Left cardiac atrium (tissue), 4 donors: ENCODE measurements around the gene ABR. TPM values are rescaled to one million over a fixed set of nuclear protein-coding genes. Genes with fewer than 3 reads are reported as not detected.
"Not testable (repeated sequence)": the region's sequence is repeated elsewhere in the genome, so short reads cannot be mapped to it uniquely, and the experiment has no call there.

Experiments
- ATAC-seq, 2 donors: fragments of 200-7000 bp; cut with Tn5 transposase; one replicate each; pipeline ENCODE4 v1.9.1; 2020; ENCODE audit warnings: mild to moderate bottlenecking in 2 of 2, moderate library complexity in 2 of 2
- DNase-seq: peaks from one replicate; pipeline ENCODE4 v3.0.0-alpha.2; 2020
- intact Hi-C, 2 donors: fragments of 100-400 bp; cut with DNase I; formaldehyde crosslinking; loops; one replicate each; pipeline versions ENCODE4 v1.14.1 to v1.15.1; 2022 to 2023
- total RNA-seq, 2 donors: library from RNA; stranded (reverse); fragmentation: NEBNext Ultra II Directional; extraction: Animal tissue kit (Norgen Biotek cat#: 25700); gene quantifications; one replicate each; pipeline ENCODE4 v1.2.1, GENCODE V29; 2021
- donor health status: DM: no; HTN: yes; CAD: no.
- donor health status: DM: no; HTN: yes; CAD: no; lungs with severe emphysema.
- donor health status: DM: yes; HTN: yes; CAD: no.
- donor health status: Dilated cardiomyopathy.

Gene ABR
- total RNA-seq, 2 donors from 2014 or later = 118 to 132 TPM

DNA sequence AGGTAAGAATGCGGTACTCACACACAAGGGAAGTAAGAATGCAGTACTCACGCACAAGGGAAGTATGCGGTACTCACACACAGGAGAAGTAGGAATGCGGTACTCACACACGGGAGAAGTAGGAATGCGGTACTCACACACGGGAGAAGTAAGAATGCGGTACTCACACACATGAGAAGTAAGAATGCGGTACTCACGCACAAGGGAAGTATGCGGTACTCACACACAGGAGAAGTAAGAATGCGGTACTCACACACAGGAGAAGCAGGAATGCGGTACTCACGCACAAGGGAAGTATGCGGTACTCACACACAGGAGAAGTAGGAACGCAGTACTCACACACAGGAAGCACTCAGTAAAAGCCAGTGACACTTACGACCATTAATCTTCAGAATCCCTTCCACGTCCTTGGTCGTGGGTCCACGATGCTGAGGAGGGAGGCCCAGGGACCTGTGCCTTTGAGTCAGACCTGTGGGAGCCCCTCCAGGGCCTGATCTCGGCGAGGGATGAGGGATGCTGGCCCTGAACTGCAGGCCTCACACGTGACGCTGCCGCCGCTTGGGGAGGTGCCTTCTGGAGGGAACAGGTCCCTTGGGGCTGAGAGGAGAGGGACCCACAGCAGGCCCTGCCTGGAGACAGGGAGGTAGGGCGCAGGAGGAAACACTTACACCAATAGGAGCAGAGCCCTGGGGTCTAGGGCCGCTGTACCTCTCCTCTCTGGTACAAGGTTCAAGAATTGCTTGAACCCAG is 20.2 kb downstream of the ABR start:
- intact Hi-C loops = no loop called here
- DNase-seq (no peak), ATAC-seq (no peak)

DNA sequence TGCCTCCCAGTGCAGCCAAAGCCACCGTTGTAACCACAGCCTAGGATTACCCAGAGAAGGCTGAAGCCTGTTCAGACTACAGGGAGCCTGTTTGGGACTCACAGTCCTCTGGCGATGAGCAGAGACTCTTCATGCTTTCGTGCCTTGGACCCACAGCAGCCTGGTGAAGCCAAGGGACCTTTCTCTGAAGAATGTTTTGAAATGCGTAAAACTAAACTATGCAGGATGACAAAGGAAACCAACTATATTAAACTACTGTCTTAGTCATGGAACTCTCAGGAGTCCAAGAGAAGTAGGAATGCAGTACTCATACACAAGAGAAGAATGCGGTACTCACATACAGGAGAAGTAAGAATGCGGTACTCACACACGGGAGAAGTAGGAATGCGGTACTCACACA is 20.9 kb downstream of the ABR start:
- DNase-seq = no peak
- intact Hi-C loops = no loop called here
- ATAC-seq = no peak

DNA sequence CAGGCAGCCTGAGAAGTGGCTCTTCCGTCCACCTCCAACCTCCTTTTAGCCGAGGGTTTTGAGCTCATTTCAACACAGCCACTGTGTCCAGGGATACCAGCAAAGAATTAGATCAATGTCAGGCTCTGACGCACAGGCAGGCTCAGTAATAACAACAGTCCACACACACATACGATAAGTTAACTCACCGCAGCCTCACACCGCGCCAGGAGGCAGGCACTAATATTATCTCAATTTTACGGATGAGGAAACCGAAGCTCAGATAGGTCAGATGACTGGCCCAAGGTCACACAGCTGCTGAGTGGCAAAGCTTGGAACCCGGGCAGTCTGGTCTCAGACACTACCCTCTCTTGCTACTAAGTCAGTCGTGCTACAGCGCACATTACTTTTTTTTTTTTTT is 22.9 kb downstream of the ABR start:
- intact Hi-C loops = no loop called here
- ATAC-seq = no peak
- DNase-seq = no peak

DNA sequence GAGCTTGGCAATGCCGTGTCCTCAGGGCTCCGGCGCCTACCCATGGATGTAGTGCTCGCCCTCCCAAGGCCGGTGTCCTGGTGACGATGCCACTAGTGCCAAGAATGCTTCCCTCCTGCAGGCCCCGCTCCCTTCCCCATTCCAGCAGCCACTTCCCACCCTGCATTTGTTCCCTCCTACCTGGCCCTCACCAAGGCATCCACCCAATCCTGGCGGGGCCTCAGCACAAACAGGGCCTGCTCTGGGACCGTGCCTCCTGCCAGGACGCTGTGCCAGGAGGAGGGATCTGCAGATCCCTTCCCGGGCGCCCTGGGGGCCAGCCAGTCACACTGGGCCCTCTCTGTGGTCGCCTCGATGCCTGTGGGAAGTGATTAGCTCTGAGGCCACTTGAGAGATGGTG is 25.1 kb downstream of the ABR start:
- ATAC-seq = peak; percentile 58 to 87
- peak; percentile 38 for DNase-seq
- intact Hi-C loops = no loop called here

DNA sequence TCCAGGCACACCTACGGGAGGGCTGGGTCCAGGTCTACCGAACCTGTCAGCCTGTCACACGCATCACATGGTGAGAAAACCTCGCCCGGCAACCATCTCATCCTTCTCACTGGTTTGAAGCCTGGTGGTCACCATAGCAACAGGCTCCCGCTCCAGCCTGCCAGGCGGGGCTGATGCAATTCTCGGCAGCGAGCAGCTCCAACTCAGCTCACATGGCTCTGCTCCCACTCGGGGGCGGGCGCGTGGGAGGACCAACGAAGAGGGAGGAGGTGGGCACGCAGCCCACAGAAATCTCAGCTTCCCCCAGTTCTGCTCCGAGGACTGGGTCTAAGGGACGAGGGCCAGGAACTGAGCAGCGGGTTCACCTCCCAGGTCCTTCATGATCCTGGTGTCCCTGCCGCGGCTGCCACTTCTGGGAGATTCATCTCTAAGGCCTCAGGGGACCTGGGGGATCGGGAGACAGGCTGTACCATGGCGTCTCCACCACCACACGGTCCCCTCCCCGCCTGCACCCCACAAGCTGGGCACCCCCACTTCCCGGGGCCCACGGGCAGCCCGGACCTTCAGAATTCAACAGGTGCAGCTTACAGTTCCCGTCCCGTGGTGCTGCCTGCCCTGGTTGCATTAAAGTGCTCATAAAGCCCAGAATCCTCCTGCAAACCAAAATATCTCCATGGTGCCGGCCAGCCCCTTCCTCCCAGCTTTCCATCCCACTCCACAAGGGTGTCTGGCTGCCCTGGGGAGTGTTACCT is 25.8 kb downstream of the ABR start:
- DNase-seq (peak; percentile 75), ATAC-seq (peak; percentile 69 to 71)

DNA sequence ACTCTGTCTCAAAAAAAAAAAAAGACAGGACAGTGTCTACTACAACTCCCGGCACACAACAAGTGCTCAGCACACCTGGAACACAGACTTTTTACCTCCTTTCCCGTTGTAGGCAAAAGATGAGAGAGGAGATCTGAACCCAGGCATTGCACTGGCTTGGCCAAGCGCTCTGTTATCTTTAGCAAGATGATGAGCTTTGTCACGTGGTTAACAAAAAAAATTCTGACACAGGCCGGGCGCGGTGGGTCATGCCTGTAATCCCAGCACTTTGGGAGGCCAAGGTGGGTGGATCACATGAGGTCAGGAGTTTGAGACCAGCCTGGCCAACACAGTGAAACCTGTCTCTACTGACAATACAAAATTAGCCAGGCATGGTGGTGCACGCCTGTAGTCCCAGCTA is 27.2 kb downstream of the ABR start:
- ATAC-seq, DNase-seq, intact Hi-C loops: not testable (repeated sequence)

More for the DNA sequence above, 25.8 kb downstream of the ABR start:
- intact Hi-C loops = no loop called here

DNA sequence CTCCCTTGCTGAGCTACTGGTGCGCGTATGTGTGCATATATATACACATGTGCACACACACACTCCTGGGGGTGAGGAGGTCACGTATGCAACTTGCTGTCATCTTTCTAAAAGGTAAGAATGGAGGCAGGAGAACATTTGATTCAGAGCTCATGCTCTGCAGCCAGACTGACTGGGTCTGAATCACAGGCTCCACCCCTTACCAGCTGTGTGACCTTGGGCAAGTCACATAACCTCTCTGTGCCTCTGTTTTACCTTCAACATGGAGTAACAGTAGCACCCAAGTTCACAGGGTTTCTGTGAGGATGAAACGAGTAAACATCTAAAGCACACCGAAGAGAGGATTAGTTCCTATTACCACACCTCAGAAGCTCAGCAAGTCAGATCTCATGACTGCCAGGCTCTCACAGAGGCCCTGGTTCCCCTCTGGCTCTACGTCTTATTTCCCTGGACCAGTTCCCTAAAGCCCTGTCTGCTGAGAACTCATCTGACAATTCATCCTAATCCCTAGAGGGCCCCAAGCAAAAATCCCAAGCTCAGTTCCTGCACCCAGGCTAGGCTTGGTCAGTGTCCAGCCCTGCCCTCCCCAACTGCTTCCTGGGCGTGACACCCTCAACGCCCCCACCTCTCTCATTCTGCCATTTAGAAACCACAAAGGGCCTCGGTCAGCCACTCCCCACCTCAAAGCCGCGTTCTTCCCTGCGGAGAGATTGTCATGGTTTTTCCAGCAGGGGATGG is 28.7 kb downstream of the ABR start:
- intact Hi-C loops = no loop called here

DNA sequence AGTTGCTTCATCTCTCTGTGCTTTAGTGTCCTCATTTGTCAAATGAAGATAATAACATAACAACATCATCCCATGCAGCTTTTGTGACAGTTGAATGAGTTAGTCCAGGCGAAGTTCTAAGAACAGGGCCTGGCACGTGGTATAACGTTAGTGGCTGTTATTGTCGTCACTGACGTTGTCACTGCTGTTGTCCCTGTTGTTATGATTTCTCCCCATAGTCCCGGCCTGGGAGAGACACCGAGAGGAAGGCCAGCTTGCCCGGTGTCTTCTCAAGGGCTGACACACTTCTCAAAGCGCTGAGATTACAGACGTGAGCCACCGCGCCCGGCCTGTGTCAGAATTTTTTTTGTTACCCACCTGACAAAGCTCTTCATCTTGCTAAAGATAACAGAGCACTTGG is 29.9 kb downstream of the ABR start:
- DNase-seq = no peak
- ATAC-seq = no peak
- intact Hi-C loops = no loop called here

More for the DNA sequence above, 28.7 kb downstream of the ABR start:
- ATAC-seq = no peak
- no peak for DNase-seq

DNA sequence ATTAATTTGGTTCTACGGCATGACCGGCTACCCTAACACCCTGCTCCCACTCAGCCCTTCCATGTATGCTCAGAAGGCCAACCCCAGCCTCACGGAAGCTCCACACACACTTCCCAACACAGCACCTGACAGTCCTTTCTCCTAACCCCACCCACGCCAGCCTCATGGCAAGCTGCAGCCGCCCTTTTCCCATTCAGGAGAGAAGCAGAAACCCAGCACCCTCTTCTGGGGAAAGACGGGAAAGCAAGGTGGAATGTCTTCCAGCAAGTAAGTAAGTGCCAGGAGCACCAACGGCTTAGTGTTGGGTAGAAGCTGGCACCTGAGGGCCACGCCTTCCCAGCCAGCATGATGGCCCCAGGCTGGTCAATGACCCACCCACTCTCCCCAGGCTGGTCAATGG is 32.1 kb downstream of the ABR start:
- intact Hi-C loops = no loop called here
- no peak for DNase-seq
- peak; percentile 17 to 73 for ATAC-seq

DNA sequence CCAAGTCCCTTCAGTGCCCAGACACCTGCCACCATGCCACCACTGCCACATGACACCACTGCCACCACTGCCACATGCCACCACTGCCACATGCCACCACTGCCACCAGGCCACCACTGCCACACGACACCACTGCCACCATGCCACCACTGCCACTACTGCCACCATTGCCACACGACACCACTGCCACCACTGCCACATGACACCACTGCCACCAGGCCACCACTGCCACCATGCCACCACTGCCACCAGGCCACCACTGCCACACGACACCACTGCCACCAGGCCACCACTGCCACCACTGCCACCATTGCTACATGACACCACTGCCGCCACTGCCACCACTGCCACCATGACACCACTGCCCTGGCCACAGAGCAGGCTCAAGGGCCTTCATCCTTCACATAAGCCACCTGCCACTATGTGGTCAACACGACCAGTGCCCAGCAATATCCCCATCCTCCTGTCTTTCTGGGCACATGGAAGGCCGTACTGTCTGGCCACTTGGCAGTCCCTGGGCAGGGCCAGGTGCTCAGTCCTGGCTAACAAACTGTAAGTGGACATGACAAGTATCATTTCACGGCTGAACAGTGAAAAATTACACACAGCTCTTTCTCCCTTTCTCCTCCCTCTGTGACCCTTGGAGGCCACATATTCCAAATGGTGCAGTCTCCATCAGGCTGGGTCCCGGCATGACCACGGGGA is 33.1 kb downstream of the ABR start:
- no peak for ATAC-seq

DNA sequence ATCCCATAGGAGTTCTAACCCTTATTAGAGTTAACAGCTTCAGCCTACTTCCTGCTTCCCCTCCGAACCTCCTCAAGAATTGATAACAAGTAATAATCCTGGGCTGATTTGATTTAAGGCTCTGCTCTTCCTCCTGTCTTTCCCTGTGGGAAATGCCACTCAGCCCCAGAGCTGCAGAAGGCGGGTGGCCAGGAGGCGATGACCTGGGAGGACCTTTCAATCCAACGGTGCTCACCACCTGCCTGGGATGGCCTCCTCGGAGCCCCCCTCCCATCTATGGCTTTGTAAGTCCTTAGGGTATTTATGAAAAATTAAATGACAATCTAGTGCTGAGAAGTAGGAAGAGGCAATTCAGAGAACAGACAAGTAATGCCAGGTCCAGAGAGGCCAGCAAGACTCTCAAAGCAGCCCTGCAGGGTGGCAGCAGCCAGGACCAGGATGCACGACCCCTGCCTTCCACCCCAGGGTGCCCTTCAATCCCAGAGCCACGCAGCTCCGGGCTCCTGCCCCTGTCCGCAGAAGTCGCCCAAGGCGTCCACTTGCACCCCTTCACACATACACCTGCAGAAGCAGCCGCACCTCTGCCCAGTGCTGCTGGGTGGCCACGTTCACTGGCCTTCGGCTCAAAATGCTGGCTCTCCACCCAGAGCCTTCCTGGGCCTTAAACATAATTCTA is 34.3 kb downstream of the ABR start:
- DNase-seq (no peak), ATAC-seq (no peak)
- intact Hi-C loops = no loop called here

More for the DNA sequence above, 33.1 kb downstream of the ABR start:
- DNase-seq = no peak
- intact Hi-C loops = no loop called here

DNA sequence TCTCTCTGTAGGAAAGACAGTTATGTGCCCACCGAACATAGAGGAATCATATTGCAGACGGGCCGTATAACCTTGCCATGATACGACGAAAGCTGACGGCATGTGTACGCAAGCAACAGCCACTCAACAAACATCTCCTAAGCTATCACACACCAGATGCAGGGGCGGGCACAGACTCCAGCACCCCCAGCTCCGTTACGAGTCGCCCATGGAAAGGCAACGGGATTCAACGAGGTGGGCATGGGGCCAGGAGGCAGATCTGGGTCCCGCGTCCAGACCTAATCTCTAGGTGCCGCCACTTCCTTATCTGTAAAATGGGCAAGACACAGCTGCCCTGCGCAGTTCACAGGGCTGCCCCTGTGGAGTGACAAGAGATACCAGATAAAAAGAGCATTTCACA is 35.6 kb downstream of the ABR start:
- intact Hi-C loops = no loop called here
- ATAC-seq (no peak), DNase-seq (no peak)

DNA sequence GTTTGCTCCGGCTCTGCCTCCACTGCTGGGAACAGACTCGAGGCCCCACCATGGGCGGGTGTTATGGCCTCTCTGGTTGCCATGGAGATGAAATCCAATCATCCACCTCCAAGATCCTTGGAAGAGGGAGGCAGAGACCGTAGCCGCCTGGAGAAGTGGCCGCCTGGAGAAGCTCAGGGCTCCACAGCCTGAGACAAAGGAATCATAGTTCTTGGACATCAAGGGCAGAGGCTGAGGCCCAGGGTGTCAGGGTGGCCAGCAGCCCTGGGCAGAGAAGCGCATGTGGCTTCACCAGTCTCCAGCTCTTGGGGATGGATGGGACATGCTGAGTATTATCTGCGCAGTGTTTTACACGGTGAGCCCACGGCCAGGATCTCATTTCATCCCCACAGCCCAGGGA is 36.2 kb downstream of the ABR start:
- intact Hi-C loops = no loop called here
- ATAC-seq (peak in 1 of 2 donors; percentile 21), DNase-seq (no peak)

DNA sequence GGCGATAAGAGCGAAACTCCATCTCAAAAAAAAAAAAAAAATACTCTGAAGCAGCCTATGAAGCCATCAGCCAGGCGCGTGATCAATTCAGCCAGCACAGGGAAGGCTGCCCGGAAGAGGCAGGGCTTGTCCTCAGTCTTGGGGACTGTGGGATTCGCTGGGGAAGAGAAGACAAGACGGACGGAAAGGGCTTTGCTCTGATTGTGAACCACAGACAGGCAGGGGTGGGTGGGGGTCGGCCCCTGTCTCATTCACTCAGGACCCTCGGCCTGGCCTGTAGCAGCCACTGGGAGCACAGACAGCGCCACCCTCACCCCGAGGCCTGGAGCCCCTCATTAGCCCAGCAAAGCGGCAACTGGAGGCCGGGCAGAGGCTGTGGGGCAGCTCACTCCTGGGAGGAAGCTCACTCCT is 37.2 kb downstream of the ABR start:
- intact Hi-C loops = no loop called here
- DNase-seq (peak; percentile 50), ATAC-seq (peak; percentile 41 to 61)

DNA sequence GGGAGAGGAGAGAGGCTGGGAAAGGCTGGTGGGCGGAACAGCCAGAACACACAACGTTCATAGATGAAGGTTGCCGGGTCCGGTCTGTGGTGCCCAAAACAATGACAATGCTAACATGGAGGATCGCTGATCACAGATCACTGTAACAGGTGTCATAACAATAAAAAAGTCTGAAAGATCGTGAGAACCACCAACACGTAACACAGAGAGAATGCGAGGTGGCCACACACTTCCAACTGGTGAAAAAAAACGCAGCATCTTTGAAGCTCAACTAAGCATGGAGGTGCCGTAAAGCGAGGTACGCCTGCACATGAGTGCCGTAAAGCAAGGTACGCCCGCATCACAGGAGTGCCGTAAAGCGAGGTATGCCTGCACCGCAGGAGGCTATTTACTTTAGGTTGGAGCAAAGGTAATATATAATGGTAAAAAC is 42.3 kb downstream of the ABR start:
- ATAC-seq (no peak), DNase-seq (no peak)
- intact Hi-C loops = no loop called here

DNA sequence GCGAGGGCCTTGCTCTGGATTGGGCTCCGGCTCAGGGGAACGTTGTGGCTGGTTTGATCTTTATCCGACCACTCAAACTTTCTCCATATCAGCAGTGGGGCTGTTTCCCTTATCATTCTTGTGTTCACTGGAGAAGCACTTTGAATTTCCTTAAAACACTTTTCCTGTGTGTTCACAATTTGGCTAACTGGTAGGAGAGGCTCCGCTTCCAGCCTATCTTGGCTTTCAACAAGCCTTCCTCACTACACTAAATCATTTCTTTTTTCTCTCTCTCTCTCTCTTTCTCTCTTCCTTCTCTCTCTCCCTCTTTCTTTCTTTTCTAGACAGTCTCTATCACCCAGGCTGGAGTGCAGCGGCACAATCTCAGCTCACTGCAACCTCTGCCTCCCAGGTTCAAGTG is 43.0 kb downstream of the ABR start:
- DNase-seq = no peak
- intact Hi-C loops = no loop called here
- no peak for ATAC-seq

DNA sequence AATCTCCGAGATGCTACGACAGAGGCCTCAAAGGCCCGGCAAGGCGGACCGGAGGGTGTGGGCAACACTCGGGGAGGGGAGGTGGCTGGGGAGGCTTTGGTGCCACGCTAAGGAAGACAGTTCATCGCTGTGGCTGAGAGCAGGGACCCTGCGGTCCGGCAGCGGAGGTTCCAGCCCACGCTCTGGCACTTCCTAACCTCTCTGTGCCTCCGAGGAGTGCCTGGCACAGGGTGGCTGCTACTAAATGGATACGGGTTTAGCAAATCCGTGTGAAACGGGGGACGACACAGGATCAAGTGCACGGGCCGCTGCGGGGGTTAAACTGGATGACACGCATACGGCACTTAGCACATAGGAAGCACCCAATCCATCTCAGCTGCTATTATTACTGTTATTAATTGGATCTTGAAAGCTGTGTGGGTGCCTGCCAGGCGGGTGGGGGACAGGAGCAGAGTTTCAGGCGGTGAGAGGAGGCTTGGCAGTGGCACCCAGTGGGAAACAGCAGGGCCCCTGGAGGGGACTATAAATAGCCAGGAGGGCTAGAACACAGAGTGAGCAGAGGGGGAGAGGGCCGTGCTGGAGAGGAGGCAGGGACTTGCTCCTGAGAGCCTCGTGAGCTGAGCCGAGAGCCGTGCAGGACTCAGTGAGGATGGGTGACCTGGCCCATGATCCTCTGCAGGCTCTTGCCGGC is 45.0 kb downstream of the ABR start:
- intact Hi-C loops = no loop called here
- ATAC-seq (peak; percentile 93 to 95), DNase-seq (peak; percentile 66)

DNA sequence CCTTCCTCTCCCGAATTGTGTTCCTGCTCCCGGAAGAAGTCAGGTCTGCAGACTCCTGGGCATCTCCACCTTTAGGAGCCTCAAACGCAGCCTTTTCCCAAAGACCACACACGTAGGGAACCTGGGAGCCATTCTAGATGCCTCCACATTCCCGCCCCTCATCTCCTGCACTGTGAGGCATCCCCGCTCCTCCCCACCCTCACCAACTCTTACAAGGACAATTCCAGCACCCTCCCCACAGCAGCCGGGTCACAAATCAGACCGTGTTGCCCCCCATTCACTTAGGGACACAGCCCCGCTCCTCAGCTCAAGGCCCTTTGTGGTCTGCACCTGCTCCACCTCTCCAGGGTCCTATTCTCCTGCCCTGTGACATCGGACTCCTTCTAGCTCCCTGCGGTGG is 49.6 kb downstream of the ABR start:
- ATAC-seq = no peak
- intact Hi-C loops = no loop called here
- no peak for DNase-seq
